Fibroblast of skin of back (primary cell): ENCODE measurements around the gene IGHMBP2.
A peak's percentile ranks its signal among the peaks of the same experiment; 100 is the strongest.
"Not testable (repeated sequence)": the region's sequence is repeated elsewhere in the genome, so short reads cannot be mapped to it uniquely, and the experiment has no call there.

Experiments used
- DNase-seq: peaks from one replicate; pipeline ENCODE4 v3.0.0-alpha.2; 2013

IGHMBP2 gene

GRCh38 chr11:68963779-68964178, 60.1 kb downstream of the IGHMBP2 start:
- peak; percentile 17 for DNase-seq

- no peak for DNase-seq
These were observed 62.5 kb downstream of the IGHMBP2 start for GRCh38 chr11:68965901-68966853.

GRCh38 chr11:68966894-68967780, 63.4 kb downstream of the IGHMBP2 start:
- DNase-seq, result no peak

- peak; percentile 52 for DNase-seq
These were observed 64.9 kb downstream of the IGHMBP2 start for GRCh38 chr11:68968306-68969250.

GRCh38 chr11:68969386-68969785, 65.7 kb downstream of the IGHMBP2 start:
- DNase-seq, result no peak

GRCh38 chr11:68970921-68971636, 67.4 kb downstream of the IGHMBP2 start:
- DNase-seq, result no peak

- no peak for DNase-seq
These were observed 69.5 kb downstream of the IGHMBP2 start for GRCh38 chr11:68973219-68973618.

GRCh38 chr11:68973706-68974105, 70.0 kb downstream of the IGHMBP2 start:
- DNase-seq, result not testable (repeated sequence)

- peak; percentile 37 for DNase-seq
These were observed 70.9 kb downstream of the IGHMBP2 start for GRCh38 chr11:68974421-68975194.

- DNase-seq, result no peak
These were observed 72.4 kb downstream of the IGHMBP2 start for GRCh38 chr11:68976095-68976494.

- DNase-seq, result no peak
These were observed 72.9 kb downstream of the IGHMBP2 start for GRCh38 chr11:68976563-68976962.

- no peak for DNase-seq
These were observed 74.3 kb downstream of the IGHMBP2 start for GRCh38 chr11:68977781-68978625.

- DNase-seq, result no peak
These were observed 74.9 kb downstream of the IGHMBP2 start for GRCh38 chr11:68978626-68978930.

GRCh38 chr11:68978931-68979594, 75.4 kb downstream of the IGHMBP2 start:
- no peak for DNase-seq

- no peak for DNase-seq
These were observed 76.5 kb downstream of the IGHMBP2 start for GRCh38 chr11:68979931-68980775.

- no peak for DNase-seq
These were observed 77.0 kb downstream of the IGHMBP2 start, which contains the start of gene MRGPRD for GRCh38 chr11:68980776-68981065. Gene MRGPRD, minus strand, starts transcription at chr11:68980986. Its CDS starts 0 bp downstream, at chr11:68980986.

- DNase-seq, result no peak
These were observed 78.4 kb downstream of the IGHMBP2 start for GRCh38 chr11:68982134-68982533.

GRCh38 chr11:68983801-68984200, 80.1 kb downstream of the IGHMBP2 start:
- no peak for DNase-seq
